SK-N-SH treated with all-trans-retinoic acid at 6 μM for 48 hours (cell line): ENCODE results near the gene TXK.

Experiments used
- CREB5 ChIP-seq: fragments of 250-450 bp; sonication (Bioruptor Pico); IDR thresholded peaks from 2 replicates; pipeline ENCODE4 v1.5.1; 2020; ENCODE audit warnings: low read depth, mild to moderate bottlenecking, moderate library complexity
- ISL1 ChIP-seq: fragments of 250-450 bp; sonication (Bioruptor Pico); IDR thresholded peaks from 2 replicates; pipeline ENCODE4 v2.1.2; 2022; ENCODE audit warnings: mild to moderate bottlenecking, moderate library complexity
- PPARA ChIP-seq: fragments of 250-450 bp; sonication (Bioruptor Pico); IDR thresholded peaks from 2 replicates; pipeline ENCODE4 v1.5.0; 2020; ENCODE audit warnings: mild to moderate bottlenecking, borderline replicate concordance
- SNAI2 ChIP-seq: fragments of 250-450 bp; sonication (Bioruptor Pico); IDR thresholded peaks from 2 replicates; pipeline ENCODE4 v1.5.0; 2020; ENCODE audit warnings: mild to moderate bottlenecking, moderate library complexity
- TCF4 ChIP-seq: fragments of 250-450 bp; sonication (Bioruptor Pico); IDR thresholded peaks from 2 replicates; pipeline ENCODE4 v1.8.0; 2021; ENCODE audit warnings: mild to moderate bottlenecking, moderate library complexity, borderline replicate concordance
- ZC3H10 ChIP-seq: fragments of 250-450 bp; sonication (Bioruptor Pico); IDR thresholded peaks from 2 replicates; pipeline ENCODE4 v1.5.1; 2021; ENCODE audit warnings: mild to moderate bottlenecking, moderate library complexity
- ZFP3 ChIP-seq: fragments of 250-450 bp; sonication (Bioruptor Pico); IDR thresholded peaks from 2 replicates; pipeline ENCODE4 v1.5.0; 2020; ENCODE audit warnings: mild to moderate bottlenecking, moderate library complexity
- ZNF565 ChIP-seq: fragments of 450-650 bp; formaldehyde crosslinking; conservative IDR thresholded peaks from 2 replicates; pipeline ENCODE4 v1.5.0; 2020; ENCODE audit warnings: low read depth, mild to moderate bottlenecking, moderate library complexity
- TF ChIP-seq, protein P1 (sequence below): fragments of 250-450 bp; sonication (Bioruptor Pico); IDR thresholded peaks from 2 replicates; pipeline ENCODE4 v1.8.0; 2020; ENCODE audit warnings: mild to moderate bottlenecking, moderate library complexity, borderline replicate concordance
- TF ChIP-seq, protein P2 (sequence below): fragments of 250-450 bp; sonication (Bioruptor Pico); IDR thresholded peaks from 2 replicates; pipeline ENCODE4 v1.5.1; 2021; ENCODE audit warnings: mild to moderate bottlenecking, moderate library complexity

GRCh38 chr4:48175806-48176205, 41.8 kb upstream of the TXK start:
- TF ChIP-seq ZFP3 (CRISPR knock-in tag): no peak
- TF ChIP-seq, protein P1, sequence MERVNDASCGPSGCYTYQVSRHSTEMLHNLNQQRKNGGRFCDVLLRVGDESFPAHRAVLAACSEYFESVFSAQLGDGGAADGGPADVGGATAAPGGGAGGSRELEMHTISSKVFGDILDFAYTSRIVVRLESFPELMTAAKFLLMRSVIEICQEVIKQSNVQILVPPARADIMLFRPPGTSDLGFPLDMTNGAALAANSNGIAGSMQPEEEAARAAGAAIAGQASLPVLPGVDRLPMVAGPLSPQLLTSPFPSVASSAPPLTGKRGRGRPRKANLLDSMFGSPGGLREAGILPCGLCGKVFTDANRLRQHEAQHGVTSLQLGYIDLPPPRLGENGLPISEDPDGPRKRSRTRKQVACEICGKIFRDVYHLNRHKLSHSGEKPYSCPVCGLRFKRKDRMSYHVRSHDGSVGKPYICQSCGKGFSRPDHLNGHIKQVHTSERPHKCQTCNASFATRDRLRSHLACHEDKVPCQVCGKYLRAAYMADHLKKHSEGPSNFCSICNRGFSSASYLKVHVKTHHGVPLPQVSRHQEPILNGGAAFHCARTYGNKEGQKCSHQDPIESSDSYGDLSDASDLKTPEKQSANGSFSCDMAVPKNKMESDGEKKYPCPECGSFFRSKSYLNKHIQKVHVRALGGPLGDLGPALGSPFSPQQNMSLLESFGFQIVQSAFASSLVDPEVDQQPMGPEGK: no peak
- no peak for TF ChIP-seq SNAI2 (CRISPR knock-in tag)
- no peak for TF ChIP-seq ISL1 (CRISPR knock-in tag)
- TF ChIP-seq, protein P2, sequence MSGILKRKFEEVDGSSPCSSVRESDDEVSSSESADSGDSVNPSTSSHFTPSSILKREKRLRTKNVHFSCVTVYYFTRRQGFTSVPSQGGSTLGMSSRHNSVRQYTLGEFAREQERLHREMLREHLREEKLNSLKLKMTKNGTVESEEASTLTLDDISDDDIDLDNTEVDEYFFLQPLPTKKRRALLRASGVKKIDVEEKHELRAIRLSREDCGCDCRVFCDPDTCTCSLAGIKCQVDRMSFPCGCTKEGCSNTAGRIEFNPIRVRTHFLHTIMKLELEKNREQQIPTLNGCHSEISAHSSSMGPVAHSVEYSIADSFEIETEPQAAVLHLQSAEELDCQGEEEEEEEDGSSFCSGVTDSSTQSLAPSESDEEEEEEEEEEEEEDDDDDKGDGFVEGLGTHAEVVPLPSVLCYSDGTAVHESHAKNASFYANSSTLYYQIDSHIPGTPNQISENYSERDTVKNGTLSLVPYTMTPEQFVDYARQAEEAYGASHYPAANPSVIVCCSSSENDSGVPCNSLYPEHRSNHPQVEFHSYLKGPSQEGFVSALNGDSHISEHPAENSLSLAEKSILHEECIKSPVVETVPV (CRISPR knock-in tag): no peak
- TF ChIP-seq ZC3H10: no peak
- no peak for TF ChIP-seq ZNF565 (CRISPR knock-in tag)
- no peak for TF ChIP-seq TCF4 (CRISPR knock-in tag)
- no peak for TF ChIP-seq PPARA
- no peak for TF ChIP-seq CREB5 (CRISPR knock-in tag)
